GM18907 (cell line): Measurements from ENCODE around the gene GEMIN4.
"Not testable (repeated sequence)": the region's sequence is repeated elsewhere in the genome, so short reads cannot be mapped to it uniquely, and the experiment has no call there.

ENCODE experiments used
- ATAC-seq: cut with Tn5 transposase; IDR thresholded peaks from one replicate; pipeline ENCODE4 v1.9.1; 2021; ENCODE audit warnings: mild to moderate bottlenecking, moderate library complexity; ENCODE audit not compliant: unreplicated experiment

The GEMIN4 gene

DNA sequence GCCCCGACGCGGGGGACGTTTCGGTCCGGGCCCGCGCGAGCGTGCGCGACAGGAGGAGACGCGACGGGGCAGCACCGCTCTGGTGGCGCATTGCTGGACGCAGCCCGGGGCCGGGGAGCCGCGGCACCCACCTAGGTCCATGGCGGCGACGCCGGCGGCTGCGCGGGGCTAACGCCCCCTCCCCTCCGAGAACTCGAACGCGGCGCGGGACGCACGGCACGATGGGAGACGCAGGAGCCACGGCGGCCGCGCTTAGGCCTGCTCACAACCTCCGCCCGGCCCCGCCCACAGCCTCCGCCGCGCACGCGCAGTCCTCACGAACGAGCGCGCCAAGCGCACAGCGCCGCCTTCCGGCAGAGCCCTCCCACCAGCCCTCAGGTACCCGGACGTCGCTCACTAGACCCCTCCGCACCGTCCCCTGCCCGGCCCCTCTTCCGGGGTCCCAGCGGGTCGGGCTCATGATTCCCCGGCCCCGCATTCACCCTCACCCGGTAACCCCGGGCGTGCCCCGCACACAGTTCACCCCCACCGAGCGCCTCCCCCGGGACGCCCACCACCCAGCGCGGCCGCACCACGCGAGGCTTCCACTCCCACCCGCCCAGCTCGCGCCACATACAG is at the start of gene GEMIN4:
TSS of gene GEMIN4 (minus strand) at position 263 of the 618 bp plus-strand sequence. CDS start at position 141, 122 bp downstream.
- peak; percentile 85 for ATAC-seq

DNA sequence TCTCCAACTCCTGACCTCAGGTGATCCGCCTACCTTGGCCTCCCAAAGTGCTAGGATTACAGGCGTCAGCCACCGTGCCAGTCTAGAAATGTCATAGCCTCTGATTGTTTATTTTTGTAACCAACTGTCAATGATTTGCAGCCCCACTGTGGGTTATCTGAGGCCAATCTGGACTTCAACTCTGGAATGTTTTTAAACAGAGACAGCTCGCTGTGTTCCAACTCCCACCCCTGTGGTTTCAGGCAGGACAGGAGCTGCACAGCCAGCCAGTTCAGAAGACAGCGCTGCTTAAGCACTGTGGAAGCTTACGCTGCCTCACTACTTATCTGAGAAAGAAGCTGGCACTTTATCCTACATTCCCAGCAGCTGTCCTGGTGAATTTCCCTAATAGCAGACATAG is 49.6 kb upstream of the GEMIN4 start:
- ATAC-seq, result no peak

DNA sequence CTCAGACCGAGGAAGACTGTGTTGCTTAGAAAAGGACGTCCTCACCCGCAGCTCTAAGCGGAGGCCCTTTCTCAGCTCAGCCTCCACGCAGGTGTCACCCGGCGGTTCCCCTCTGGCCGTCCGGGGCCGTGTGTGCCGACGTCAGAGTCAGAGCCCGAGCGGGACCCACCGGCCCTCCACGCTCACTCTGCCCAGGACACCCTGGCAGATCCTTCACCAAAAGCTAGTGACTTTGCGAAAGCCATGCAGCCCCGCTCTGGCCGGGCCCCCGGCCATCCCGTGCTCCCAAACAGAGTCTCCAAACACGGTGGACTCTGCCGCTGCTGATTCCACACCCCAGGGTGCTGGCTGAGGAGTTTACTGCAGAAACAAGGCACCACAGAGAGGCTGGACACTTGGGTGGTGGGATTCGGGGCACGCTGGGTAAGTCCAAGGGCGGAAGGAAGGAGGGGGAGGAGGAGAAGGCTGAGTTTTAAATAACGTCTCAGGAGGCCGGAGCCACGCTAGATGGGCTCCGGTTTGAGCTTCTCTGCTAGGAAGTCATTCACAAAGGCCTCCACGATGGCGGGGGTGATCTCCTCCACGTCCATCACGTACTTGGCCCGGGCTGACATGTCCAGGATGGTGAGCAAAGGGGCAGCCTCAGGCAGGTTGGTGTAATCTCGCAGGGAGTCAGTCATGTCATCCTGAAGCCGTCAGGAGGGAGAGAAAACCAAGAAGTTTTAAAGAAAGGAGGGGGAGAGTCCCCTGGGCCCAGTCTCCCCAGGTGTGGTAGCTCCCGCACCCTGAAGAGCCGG is 48.6 kb upstream of the GEMIN4 start:
- ATAC-seq, result no peak

GRCh38 chr17:799261-799660 is 47.2 kb upstream of the GEMIN4 start:
- no peak for ATAC-seq

- no peak for ATAC-seq
Observed at GRCh38 chr17:798246-798645, 46.2 kb upstream of the GEMIN4 start.

DNA sequence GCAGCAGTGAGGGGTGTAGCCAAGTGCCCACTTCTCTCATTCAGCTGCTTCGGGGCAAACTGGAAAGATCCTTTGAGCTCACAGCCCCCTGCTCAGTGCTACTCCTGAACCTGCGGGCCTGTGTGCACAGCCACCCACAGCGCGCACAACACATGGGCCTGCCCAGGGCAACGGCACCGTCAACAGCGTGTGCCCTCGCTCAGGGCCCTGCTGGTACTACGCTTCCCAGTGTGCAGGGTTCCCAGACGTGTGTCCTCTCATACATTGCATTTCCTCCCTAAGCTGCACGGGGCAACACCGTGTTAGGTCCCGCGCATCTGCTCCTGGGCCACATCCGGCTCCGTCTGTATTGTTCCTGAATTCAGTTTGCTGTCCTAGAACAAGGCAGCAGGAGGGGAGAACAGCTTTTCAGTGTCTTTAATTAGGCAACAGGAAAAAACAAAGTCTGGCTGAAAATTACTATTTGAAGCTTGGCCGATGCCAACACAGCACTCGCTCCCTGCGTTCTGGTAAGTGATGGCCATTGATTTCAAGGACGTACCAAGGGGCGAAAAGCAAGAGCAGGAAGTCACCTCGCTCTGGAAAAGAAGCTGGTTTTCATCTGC is 45.3 kb upstream of the GEMIN4 start:
- ATAC-seq, result no peak

DNA sequence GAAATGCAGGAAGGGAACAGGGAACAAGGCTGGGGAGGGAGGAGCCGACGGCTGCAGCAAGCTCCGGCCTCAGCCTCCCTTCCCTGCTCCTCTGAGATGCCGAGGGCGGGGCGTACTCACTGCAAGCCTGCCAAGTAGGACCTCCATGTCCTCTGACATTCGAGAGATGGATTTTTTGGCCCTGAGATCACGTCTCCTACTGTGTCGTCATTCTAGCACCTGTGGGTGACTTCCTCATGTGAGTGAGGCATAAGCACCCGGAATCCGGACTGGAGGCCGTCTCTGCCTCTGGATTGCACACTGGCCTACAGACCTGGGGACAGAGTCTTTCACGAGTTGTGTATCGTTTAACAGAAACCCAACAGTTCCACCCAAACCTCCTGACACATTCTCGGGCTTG is 44.5 kb upstream of the GEMIN4 start:
- ATAC-seq, result no peak

DNA sequence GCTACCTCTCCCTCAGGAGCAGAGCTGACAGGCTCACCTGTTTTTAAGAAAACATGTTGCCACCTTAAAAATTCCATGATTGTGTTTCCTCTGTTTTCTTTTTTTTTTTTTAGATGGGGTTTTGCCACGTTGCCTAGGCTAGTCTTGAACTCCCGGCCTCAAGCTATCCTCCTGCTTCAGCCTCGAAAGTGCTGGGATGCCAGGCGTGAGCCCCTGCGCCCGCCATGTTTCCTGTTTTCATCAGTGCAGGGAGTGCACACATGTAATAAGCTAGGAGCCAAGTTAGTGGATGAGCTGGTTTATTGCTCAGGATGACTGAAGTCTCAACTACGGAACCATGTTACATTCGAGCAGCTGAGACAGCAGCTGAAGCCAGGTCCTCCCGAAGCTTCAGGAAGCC is 43.7 kb upstream of the GEMIN4 start:
- ATAC-seq, result no peak

DNA sequence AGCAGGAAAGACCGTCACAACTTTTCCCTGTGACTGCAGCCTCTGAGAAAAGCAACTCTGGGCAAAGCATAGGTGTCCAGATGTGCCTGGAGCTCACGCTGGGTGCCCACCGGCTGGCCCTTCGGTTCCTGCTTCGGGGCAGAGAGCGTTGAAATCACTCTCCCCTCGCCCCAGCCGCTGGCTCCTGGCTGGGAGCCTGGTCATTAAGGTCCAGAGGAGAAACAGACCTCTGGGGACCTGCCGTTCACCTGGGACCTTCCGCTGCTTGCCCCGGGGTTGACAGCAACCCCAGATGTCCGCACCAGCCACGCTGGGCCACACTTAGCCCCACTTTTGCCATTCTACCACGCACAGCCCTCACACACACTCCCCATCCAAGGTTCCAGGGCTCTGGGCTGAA is 43.2 kb upstream of the GEMIN4 start:
- ATAC-seq, result no peak

DNA sequence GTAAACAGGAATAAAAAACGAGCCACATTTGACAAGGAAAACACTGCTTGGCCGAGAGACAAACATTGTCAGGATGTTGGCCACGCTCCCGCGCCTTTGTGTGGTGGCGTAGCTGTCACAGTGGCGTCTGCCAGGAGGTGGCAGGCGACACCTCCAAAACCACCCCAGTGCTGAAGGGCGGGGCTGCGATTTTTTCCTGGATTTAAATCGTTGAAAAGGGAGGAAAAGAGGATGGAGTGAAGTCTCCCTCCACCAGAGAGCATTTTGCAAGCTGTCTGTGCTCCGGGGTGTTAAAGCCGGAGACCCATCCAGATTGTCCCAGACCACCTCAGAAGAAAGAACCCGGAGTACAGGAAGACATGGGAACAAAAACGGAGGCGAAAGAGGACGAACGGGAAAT is 42.8 kb upstream of the GEMIN4 start:
- ATAC-seq, result no peak

DNA sequence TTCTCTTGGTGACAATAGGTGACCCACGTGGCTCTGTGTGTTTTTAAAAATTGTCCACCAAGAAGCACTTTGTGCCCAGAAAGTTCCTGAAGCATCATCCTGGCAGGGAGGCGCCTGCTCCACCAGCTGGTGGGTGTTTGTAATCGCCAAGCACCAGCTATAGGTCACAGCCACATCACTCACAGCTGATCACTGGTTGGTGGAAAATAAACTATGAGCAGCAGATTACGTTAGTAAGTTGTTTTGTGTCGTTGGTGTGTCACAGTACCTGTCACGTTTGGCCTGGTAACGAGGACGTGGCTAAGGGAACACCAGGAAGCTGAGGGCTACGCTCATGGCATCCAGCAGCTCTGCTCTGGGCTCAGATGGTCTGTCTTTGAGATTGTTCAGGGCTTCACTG is 40.2 kb upstream of the GEMIN4 start:
- no peak for ATAC-seq

DNA sequence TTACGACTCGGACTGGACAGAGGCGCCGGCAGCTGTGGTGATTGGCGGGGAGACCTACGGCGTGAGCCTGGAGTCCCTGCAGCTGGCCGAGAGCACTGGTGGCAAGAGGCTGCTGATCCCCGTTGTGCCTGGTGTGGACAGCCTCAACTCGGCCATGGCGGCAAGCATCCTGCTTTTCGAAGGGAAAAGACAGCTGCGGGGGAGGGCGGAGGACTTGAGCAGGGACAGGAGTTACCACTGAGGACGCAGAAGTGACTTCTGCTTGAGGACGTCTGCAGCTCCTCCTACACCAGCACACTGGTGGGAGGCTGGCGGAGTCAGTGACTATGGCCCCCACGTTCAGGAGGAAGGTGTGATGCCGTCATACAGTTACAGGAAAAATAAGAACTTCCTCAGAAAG is 39.8 kb upstream of the GEMIN4 start:
- no peak for ATAC-seq

GRCh38 chr17:790874-791247 is 38.8 kb upstream of the GEMIN4 start:
- not testable (repeated sequence) for ATAC-seq

DNA sequence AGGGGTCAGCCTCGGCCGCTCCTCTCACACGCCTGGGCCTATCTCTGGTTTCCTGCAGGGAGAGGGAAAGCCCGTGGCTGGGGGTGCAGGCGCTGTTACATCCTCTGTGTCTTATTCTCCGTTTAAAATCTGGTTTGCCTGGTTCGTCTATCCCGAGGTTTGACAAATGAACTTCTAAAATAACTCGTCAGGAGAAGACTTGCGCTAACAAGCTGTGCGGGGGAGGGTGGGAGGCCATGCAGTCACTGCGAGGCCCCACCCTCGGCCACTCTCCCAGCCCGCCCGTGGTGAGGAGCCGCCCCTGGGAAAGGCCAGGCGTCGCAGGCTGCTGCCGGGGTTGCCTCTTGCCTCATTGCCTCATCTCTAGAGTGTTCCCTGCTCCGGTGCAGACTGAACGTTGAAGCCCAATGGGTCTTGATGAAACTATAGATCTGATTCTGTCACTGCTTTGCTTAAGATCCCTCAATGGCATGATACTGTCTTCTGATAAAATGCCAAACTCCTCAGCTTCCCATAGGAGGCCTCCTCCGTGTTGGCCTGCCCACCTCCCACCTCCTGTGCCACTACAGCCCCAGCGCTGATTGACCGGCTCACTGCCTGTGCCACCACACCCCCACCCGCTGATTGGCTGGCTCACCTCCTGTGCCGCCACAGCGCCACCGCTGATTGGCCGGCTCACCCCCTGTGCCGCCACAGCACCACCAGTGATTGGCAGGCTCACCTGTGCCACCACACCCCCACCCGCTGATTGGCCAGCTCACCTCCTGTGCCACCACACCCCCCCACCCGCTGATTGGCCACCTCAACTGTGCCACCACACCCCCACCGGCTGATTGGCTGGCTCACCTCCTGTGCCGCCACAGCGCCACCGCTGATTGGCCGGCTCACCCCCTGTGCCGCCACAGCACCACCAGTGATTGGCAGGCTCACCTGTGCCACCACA is 38.1 kb upstream of the GEMIN4 start:
- not testable (repeated sequence) for ATAC-seq

GRCh38 chr17:789160-789840 is 37.2 kb upstream of the GEMIN4 start:
- ATAC-seq, result no peak

- ATAC-seq, result no peak
Observed at GRCh38 chr17:788551-788950, 36.5 kb upstream of the GEMIN4 start.

DNA sequence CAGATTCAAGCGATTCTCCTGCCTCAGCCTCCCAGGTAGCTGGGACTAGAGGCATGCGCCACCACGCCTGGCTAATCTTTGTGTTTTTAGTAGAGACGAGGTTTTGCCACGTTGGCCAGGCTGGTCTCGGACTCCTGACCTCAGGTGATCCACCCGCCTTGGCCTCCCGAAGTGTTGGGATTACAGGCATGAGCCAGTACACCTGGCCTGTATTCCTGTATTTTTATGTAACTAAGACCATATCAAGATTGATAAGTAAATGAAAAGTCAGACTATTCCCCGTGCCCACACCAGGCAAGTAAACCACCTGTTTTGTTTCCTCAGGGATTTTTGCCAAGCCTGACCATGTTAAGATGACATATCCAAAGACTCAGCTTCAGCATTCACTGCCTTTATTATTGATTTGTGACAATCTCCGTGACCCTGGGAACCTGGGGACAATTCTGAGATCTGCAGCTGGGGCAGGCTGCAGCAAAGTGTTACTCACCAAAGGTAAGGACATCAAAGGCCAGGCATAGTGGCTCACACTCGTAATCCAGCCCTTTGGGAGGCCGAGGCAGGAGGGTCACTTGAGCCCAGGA is 35.7 kb upstream of the GEMIN4 start:
- ATAC-seq, result no peak

DNA sequence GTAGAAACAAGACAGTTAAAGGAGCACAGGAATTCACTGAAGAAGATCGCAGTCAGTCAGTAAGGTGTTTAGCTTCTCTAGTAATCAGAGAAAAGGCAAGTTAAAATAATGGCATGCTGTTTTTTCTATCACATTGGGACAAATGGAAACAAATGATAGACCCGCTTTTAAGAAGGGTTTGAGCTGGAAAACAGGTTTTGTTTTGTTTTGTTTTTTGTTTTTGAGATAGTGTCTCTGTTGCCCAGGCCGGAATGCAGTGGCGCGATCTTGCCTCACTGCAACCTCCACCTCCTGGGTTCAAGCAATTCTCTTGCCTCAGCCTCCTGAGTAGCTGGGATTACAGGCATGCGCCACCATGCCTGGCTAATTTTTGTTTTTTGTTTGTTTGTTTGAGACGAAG is 33.8 kb upstream of the GEMIN4 start:
- not testable (repeated sequence) for ATAC-seq

DNA sequence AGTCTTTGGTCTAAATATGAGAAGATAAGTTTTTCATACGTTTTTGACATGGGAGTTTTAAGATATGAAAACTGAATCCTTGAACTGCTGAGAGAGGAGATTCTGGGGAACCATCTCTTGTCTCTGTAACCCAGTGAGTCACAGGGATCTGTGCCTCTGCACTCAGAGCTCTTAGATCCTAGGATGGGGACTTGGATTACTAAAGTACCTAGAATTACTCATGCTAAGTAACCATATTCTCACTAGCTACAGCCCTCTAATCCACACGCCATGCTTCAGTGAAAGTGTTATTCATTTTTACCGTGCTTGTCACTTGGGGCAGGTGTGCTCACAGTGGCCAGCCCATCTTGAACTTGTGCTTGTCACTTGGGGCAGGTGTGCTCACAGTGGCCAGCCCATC is 32.1 kb upstream of the GEMIN4 start:
- no peak for ATAC-seq
